ENCODE data around the gene GRIP2. TPM values are rescaled to one million over a fixed set of nuclear protein-coding genes. Genes with fewer than 3 reads are reported as not detected.

Gene GRIP2
- total RNA-seq, 2 experiments from 2014 or later = not detected

DNA sequence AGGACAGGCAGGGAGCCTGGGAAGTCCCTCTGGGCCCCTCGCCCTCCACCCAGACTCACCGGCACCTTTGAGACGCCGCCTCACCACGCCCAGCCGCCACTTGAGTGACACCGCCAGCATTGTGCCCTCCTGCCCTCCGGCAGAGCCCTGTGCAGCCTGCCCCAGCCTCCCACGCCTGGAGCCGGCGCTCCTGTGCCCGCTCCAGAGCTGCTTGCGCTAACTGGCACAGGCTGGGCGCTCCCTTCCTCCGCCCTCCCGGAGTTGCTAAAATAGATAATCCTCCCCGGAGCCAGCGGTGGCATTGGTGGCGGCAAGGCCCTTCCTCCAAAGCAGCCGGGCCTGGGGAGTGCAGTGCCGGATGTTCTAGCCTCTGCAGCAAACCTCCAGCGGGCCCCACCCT lies 15.7 kb upstream of the GRIP2 start:
- no TSS peak for BruUV-seq (replicated peaks)
- DNase-seq (ENCODE audit: low spot score) = no peak
- Histone ChIP-seq H3K4me2 (ENCODE audit: low read length) (no peak overlapping the region), H3K79me2 (ENCODE audit: insufficient read depth, low read depth, low read length) (no peaks in the 10 kb centered on the region), H4K20me1 (ENCODE audit: insufficient read depth, low read length) (no peaks in the 10 kb centered on the region), H2AFZ (ENCODE audit: low read length) (no peak overlapping the region), H3K9me3 (ENCODE audit: low read length) (no peaks in the 10 kb centered on the region), H3K4me1 (ENCODE audit: insufficient read depth, low read length, poor library complexity, severe bottlenecking) (no peaks in the 10 kb centered on the region), H3K4me3 (ENCODE audit: low read depth, low read length, poor library complexity, severe bottlenecking) (no peak overlapping the region), H3K9me2 (ENCODE audit: insufficient read depth, low read length) (no peaks in the 10 kb centered on the region), H3K27ac (ENCODE audit: low read depth, low read length, poor library complexity, severe bottlenecking) (no peak overlapping the region), H3K36me3 (ENCODE audit: insufficient read depth, low read length) (no peaks in the 10 kb centered on the region)
- ChIA-PET CTCF (ENCODE audit: unreplicated experiment) (no interaction called here), POLR2A (no interaction called here)
- no peak for TF ChIP-seq EZH2phosphoT487 (IDR thresholded peaks at IDR 0.05; ENCODE audit: borderline replicate concordance, low read depth, low read length)
- TF ChIP-seq, protein P1, sequence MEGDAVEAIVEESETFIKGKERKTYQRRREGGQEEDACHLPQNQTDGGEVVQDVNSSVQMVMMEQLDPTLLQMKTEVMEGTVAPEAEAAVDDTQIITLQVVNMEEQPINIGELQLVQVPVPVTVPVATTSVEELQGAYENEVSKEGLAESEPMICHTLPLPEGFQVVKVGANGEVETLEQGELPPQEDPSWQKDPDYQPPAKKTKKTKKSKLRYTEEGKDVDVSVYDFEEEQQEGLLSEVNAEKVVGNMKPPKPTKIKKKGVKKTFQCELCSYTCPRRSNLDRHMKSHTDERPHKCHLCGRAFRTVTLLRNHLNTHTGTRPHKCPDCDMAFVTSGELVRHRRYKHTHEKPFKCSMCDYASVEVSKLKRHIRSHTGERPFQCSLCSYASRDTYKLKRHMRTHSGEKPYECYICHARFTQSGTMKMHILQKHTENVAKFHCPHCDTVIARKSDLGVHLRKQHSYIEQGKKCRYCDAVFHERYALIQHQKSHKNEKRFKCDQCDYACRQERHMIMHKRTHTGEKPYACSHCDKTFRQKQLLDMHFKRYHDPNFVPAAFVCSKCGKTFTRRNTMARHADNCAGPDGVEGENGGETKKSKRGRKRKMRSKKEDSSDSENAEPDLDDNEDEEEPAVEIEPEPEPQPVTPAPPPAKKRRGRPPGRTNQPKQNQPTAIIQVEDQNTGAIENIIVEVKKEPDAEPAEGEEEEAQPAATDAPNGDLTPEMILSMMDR (conservative IDR thresholded peaks at IDR 0.05; ENCODE audit: low read length) = no peak
- intact Hi-C loops (cut with micrococcal nuclease; ENCODE audit: unreplicated experiment) = no loop called here

DNA sequence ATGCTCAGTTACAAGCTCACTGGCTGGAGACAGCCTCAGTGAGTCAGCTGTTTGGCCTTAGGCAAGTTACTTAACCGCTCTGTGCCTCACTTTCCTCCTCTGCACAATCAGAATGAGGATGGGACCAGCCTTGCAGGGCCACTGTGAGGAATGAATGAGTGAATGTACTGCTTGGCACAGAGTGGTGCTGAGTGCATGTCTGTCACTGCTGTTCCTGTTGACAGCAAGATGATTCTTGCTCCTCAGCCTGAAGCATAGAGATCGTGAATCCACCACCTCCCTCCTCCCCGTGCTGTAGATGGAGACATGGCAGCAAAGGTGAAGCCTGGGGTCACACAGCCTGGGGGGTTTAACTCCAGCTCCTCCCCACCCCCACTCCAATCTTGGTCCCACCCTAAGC lies 14.6 kb upstream of the GRIP2 start:
- Histone ChIP-seq H3K4me1 (ENCODE audit: insufficient read depth, low read length, poor library complexity, severe bottlenecking) (no peaks in the 10 kb centered on the region), H3K9me3 (ENCODE audit: low read length) (no peaks in the 10 kb centered on the region), H3K79me2 (ENCODE audit: insufficient read depth, low read depth, low read length) (no peaks in the 10 kb centered on the region), H3K36me3 (ENCODE audit: insufficient read depth, low read length) (no peaks in the 10 kb centered on the region), H3K4me3 (ENCODE audit: low read depth, low read length, poor library complexity, severe bottlenecking) (no peak overlapping the region), H2AFZ (ENCODE audit: low read length) (no peak overlapping the region), H3K27ac (ENCODE audit: low read depth, low read length, poor library complexity, severe bottlenecking) (no peak overlapping the region), H4K20me1 (ENCODE audit: insufficient read depth, low read length) (no peaks in the 10 kb centered on the region), H3K4me2 (ENCODE audit: low read length) (no peak overlapping the region), H3K9me2 (ENCODE audit: insufficient read depth, low read length) (no peaks in the 10 kb centered on the region)
- intact Hi-C loops (cut with micrococcal nuclease; ENCODE audit: unreplicated experiment) = no loop called here
- ChIA-PET POLR2A (no interaction called here), CTCF (ENCODE audit: unreplicated experiment) (no interaction called here)
- TF ChIP-seq, protein P1 (conservative IDR thresholded peaks at IDR 0.05; ENCODE audit: low read length) = no peak
- TF ChIP-seq EZH2phosphoT487 (IDR thresholded peaks at IDR 0.05; ENCODE audit: borderline replicate concordance, low read depth, low read length) = no peak
- BruUV-seq (replicated peaks) = no TSS peak
- DNase-seq (ENCODE audit: low spot score) = no peak

DNA sequence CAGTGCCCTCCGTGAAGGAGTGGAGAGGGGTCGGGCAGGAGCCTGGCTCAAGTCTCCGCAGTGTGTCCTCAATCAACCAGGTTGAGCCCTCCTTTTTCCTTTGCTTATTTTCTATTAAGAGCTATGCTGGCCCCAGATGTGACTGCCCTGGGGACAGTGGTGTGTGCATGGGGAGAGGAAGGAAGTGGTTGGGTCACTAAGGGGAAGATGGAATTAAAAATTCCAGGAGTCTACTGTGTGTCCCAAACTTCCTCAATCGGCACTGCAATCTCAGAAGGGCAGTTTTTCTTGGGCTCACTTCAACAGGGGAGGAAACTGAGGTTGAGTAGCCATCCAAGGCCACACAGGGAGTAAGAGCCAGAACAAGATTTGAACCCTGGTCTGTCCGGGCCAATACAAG lies 13.7 kb upstream of the GRIP2 start:
- Histone ChIP-seq H3K4me2 (ENCODE audit: low read length) (no peak overlapping the region), H3K4me3 (ENCODE audit: low read depth, low read length, poor library complexity, severe bottlenecking) (no peak overlapping the region), H3K27ac (ENCODE audit: low read depth, low read length, poor library complexity, severe bottlenecking) (no peak overlapping the region), H3K4me1 (ENCODE audit: insufficient read depth, low read length, poor library complexity, severe bottlenecking) (no peaks in the 10 kb centered on the region), H3K9me2 (ENCODE audit: insufficient read depth, low read length) (no peaks in the 10 kb centered on the region), H3K79me2 (ENCODE audit: insufficient read depth, low read depth, low read length) (no peaks in the 10 kb centered on the region), H4K20me1 (ENCODE audit: insufficient read depth, low read length) (no peaks in the 10 kb centered on the region), H3K36me3 (ENCODE audit: insufficient read depth, low read length) (no peaks in the 10 kb centered on the region), H3K9me3 (ENCODE audit: low read length) (no peaks in the 10 kb centered on the region), H2AFZ (ENCODE audit: low read length) (no peak overlapping the region)
- DNase-seq (ENCODE audit: low spot score) = no peak
- CTCF ChIA-PET (ENCODE audit: unreplicated experiment) = no interaction called here
- intact Hi-C loops (cut with micrococcal nuclease; ENCODE audit: unreplicated experiment) = no loop called here
- TF ChIP-seq, protein P1 (conservative IDR thresholded peaks at IDR 0.05; ENCODE audit: low read length) = no peak
- TF ChIP-seq EZH2phosphoT487 (IDR thresholded peaks at IDR 0.05; ENCODE audit: borderline replicate concordance, low read depth, low read length) = no peak
- POLR2A ChIA-PET = no interaction called here
- BruUV-seq (replicated peaks) = no TSS peak

Measured in OCI-LY7 (cell line).